HL-60 (cell line): ENCODE results near the gene VPS11.

Experiments
- GABPA ChIP-seq: IDR thresholded peaks from 2 replicates; pipeline ENCODE4 v1.6.1; 2012; ENCODE audit warnings: low read depth
- POLR2AphosphoS5 ChIP-seq: IDR thresholded peaks from 2 replicates; pipeline ENCODE4 v1.6.1; 2012; ENCODE audit warnings: low read depth
- TF ChIP-seq, protein P1 (sequence below): IDR thresholded peaks from one replicate; pipeline ENCODE4 v1.5.1; 2011; ENCODE audit warnings: low read length, control low read depth, inconsistent platforms; ENCODE audit not compliant: insufficient read depth
- TF ChIP-seq, protein P2 (sequence below): IDR thresholded peaks from 2 replicates; pipeline ENCODE4 v1.6.1; 2012; ENCODE audit warnings: low read depth; ENCODE audit not compliant: insufficient replicate concordance

DNA sequence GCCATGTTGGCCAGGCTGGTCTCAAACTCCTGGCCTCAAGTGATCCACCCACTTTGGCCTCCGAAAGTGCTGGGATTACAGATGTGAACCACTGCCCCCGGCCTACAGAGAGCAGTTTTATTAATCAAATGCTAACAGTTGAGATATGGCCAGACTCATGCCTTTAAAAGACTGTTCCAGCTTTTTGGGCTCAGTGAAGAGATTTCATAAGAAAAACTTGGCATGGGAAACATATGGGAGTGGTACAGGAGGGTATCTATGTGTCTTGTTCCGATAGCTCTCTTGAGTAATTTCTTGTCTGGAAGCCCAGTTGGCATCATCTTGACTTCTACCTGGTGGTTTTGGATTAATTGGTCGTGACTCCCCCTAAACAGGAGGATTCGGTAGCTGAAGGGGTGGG is 28.7 kb upstream of the VPS11 start:
- no peak for TF ChIP-seq POLR2AphosphoS5
- TF ChIP-seq, protein P1, sequence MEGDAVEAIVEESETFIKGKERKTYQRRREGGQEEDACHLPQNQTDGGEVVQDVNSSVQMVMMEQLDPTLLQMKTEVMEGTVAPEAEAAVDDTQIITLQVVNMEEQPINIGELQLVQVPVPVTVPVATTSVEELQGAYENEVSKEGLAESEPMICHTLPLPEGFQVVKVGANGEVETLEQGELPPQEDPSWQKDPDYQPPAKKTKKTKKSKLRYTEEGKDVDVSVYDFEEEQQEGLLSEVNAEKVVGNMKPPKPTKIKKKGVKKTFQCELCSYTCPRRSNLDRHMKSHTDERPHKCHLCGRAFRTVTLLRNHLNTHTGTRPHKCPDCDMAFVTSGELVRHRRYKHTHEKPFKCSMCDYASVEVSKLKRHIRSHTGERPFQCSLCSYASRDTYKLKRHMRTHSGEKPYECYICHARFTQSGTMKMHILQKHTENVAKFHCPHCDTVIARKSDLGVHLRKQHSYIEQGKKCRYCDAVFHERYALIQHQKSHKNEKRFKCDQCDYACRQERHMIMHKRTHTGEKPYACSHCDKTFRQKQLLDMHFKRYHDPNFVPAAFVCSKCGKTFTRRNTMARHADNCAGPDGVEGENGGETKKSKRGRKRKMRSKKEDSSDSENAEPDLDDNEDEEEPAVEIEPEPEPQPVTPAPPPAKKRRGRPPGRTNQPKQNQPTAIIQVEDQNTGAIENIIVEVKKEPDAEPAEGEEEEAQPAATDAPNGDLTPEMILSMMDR = no peak
- TF ChIP-seq, protein P2, sequence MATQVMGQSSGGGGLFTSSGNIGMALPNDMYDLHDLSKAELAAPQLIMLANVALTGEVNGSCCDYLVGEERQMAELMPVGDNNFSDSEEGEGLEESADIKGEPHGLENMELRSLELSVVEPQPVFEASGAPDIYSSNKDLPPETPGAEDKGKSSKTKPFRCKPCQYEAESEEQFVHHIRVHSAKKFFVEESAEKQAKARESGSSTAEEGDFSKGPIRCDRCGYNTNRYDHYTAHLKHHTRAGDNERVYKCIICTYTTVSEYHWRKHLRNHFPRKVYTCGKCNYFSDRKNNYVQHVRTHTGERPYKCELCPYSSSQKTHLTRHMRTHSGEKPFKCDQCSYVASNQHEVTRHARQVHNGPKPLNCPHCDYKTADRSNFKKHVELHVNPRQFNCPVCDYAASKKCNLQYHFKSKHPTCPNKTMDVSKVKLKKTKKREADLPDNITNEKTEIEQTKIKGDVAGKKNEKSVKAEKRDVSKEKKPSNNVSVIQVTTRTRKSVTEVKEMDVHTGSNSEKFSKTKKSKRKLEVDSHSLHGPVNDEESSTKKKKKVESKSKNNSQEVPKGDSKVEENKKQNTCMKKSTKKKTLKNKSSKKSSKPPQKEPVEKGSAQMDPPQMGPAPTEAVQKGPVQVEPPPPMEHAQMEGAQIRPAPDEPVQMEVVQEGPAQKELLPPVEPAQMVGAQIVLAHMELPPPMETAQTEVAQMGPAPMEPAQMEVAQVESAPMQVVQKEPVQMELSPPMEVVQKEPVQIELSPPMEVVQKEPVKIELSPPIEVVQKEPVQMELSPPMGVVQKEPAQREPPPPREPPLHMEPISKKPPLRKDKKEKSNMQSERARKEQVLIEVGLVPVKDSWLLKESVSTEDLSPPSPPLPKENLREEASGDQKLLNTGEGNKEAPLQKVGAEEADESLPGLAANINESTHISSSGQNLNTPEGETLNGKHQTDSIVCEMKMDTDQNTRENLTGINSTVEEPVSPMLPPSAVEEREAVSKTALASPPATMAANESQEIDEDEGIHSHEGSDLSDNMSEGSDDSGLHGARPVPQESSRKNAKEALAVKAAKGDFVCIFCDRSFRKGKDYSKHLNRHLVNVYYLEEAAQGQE = no peak
- no peak for TF ChIP-seq GABPA
